ENCODE measurements around the gene CYP24A1.

CYP24A1 gene

GRCh38 chr20:54110457-54110856, 63.3 kb downstream of the CYP24A1 start:
- TF ChIP-seq TAF1 (IDR thresholded peaks at IDR 0.05; ENCODE audit: borderline replicate concordance, insufficient read depth, low read length) (no peak), FOXP2 (optimal IDR thresholded peaks at IDR 0.05; ENCODE audit: borderline replicate concordance, extremely low read depth, extremely low read length, insufficient read depth) (no peak), POLR2AphosphoS5 (IDR thresholded peaks at IDR 0.05; ENCODE audit: low read depth, low read length) (no peak)
- TF ChIP-seq, protein P1, sequence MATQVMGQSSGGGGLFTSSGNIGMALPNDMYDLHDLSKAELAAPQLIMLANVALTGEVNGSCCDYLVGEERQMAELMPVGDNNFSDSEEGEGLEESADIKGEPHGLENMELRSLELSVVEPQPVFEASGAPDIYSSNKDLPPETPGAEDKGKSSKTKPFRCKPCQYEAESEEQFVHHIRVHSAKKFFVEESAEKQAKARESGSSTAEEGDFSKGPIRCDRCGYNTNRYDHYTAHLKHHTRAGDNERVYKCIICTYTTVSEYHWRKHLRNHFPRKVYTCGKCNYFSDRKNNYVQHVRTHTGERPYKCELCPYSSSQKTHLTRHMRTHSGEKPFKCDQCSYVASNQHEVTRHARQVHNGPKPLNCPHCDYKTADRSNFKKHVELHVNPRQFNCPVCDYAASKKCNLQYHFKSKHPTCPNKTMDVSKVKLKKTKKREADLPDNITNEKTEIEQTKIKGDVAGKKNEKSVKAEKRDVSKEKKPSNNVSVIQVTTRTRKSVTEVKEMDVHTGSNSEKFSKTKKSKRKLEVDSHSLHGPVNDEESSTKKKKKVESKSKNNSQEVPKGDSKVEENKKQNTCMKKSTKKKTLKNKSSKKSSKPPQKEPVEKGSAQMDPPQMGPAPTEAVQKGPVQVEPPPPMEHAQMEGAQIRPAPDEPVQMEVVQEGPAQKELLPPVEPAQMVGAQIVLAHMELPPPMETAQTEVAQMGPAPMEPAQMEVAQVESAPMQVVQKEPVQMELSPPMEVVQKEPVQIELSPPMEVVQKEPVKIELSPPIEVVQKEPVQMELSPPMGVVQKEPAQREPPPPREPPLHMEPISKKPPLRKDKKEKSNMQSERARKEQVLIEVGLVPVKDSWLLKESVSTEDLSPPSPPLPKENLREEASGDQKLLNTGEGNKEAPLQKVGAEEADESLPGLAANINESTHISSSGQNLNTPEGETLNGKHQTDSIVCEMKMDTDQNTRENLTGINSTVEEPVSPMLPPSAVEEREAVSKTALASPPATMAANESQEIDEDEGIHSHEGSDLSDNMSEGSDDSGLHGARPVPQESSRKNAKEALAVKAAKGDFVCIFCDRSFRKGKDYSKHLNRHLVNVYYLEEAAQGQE (IDR thresholded peaks at IDR 0.05; ENCODE audit: insufficient read depth in 1 of 2, low read depth in 2 of 2, low read length in 2 of 2): no peak

GRCh38 chr20:54110041-54110440, 63.7 kb downstream of the CYP24A1 start:
- TF ChIP-seq, protein P1 (IDR thresholded peaks at IDR 0.05; ENCODE audit: insufficient read depth in 1 of 2, low read depth in 2 of 2, low read length in 2 of 2): no peak
- TF ChIP-seq SIN3A (IDR thresholded peaks at IDR 0.05; ENCODE audit: borderline replicate concordance, insufficient read depth, low read length): no peak
- TF ChIP-seq TAF1 (IDR thresholded peaks at IDR 0.05; ENCODE audit: borderline replicate concordance, insufficient read depth, low read length): no peak
- TF ChIP-seq POLR2AphosphoS5 (IDR thresholded peaks at IDR 0.05; ENCODE audit: low read depth, low read length): no peak
- TF ChIP-seq FOXP2 (optimal IDR thresholded peaks at IDR 0.05; ENCODE audit: borderline replicate concordance, extremely low read depth, extremely low read length, insufficient read depth): no peak

DNA sequence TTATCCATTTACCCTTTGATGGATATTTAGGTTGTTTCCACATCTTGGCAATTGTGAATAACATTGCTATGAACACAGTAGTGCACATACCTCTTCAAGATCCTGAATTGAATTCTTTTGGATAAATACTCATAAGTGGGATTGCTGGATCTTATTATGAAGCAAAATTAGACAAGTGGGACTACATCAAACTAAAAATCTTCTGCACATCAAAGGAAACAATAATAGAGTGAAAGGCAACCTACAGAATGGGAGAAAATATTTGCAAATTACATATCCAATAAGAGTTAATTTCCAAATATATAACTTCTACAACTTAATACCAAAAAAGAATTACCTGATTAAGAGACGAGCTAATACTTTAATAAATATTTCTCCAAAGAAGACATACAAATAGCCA, 65.0 kb downstream of the CYP24A1 start:
- no peak for TF ChIP-seq FOXP2 (optimal IDR thresholded peaks at IDR 0.05; ENCODE audit: borderline replicate concordance, extremely low read depth, extremely low read length, insufficient read depth)
- TF ChIP-seq, protein P1 (IDR thresholded peaks at IDR 0.05; ENCODE audit: insufficient read depth in 1 of 2, low read depth in 2 of 2, low read length in 2 of 2): no peak
- TF ChIP-seq POLR2AphosphoS5 (IDR thresholded peaks at IDR 0.05; ENCODE audit: low read depth, low read length): no peak
- TF ChIP-seq SIN3A (IDR thresholded peaks at IDR 0.05; ENCODE audit: borderline replicate concordance, insufficient read depth, low read length): no peak

DNA sequence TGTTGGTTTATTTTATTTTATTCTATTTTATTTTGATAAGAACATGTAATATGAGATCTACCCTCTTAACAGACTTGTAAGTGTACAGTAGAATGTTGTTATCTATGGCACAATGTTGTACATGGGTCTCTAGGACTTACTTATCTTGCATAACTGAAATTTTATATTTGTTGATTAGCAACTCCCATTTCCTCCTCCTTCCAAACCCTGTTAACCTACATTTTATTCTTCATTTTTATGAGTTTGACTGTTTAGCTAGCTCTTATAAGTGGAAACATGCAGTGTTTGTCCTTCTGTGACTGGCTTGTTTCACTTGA, 65.5 kb downstream of the CYP24A1 start:
- TF ChIP-seq SIN3A (IDR thresholded peaks at IDR 0.05; ENCODE audit: borderline replicate concordance, insufficient read depth, low read length): no peak
- TF ChIP-seq POLR2AphosphoS5 (IDR thresholded peaks at IDR 0.05; ENCODE audit: low read depth, low read length): no peak
- TF ChIP-seq, protein P1 (IDR thresholded peaks at IDR 0.05; ENCODE audit: insufficient read depth in 1 of 2, low read depth in 2 of 2, low read length in 2 of 2): no peak
- no peak for TF ChIP-seq FOXP2 (optimal IDR thresholded peaks at IDR 0.05; ENCODE audit: borderline replicate concordance, extremely low read depth, extremely low read length, insufficient read depth)
- no peak for TF ChIP-seq TAF1 (IDR thresholded peaks at IDR 0.05; ENCODE audit: borderline replicate concordance, insufficient read depth, low read length)

- TF ChIP-seq SIN3A (IDR thresholded peaks at IDR 0.05; ENCODE audit: borderline replicate concordance, insufficient read depth, low read length): no peak
- no peak for TF ChIP-seq POLR2AphosphoS5 (IDR thresholded peaks at IDR 0.05; ENCODE audit: low read depth, low read length)
- TF ChIP-seq TAF1 (IDR thresholded peaks at IDR 0.05; ENCODE audit: borderline replicate concordance, insufficient read depth, low read length): no peak
- TF ChIP-seq, protein P1 (IDR thresholded peaks at IDR 0.05; ENCODE audit: insufficient read depth in 1 of 2, low read depth in 2 of 2, low read length in 2 of 2): no peak
- no peak for TF ChIP-seq FOXP2 (optimal IDR thresholded peaks at IDR 0.05; ENCODE audit: borderline replicate concordance, extremely low read depth, extremely low read length, insufficient read depth)
Observed at GRCh38 chr20:54107600-54108325, 66.0 kb downstream of the CYP24A1 start.

Measured in PFSK-1 (cell line).